PC-3 (cell line): ENCODE data around the gene NPW.

Experiments used
- CTCF ChIP-seq: fragments of 300-600 bp; sonication (generic); conservative IDR thresholded peaks from 2 replicates; pipeline ENCODE4 v1.5.1; 2017; ENCODE audit warnings: antibody characterized with exemption, low read depth, mild to moderate bottlenecking, low read length
- EZH2phosphoT487 ChIP-seq: fragments of 300-600 bp; sonication (generic); IDR thresholded peaks from 2 replicates; pipeline ENCODE4 v1.6.1; 2018; ENCODE audit warnings: mild to moderate bottlenecking, antibody characterized with exemption, low read length, borderline replicate concordance

DNA sequence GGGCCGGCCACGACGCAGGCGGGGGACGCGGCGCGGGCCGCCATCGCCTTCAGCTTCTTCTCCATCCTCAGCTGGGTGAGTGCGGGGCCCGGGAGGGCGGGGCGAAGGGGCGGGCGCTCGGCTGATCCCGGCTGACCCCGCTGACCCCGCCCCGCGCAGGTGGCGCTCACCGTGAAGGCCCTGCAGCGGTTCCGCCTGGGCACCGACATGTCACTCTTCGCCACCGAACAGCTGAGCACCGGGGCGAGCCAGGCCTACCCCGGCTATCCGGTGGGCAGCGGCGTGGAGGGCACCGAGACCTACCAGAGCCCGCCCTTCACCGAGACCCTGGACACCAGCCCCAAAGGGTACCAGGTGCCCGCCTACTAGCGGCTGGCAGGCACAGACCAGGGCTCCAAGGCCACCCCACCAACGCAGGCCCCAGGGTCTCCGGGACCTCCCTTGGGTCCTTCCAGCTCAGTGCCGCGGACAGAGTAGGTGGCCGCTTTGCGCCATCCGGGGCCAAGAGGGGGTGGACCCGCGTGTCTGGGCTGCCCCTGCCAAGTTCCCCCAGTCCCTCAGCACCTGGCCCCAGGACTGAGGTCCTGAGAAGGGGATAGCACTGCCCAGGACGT, 26.8 kb upstream of the NPW start:
- TF ChIP-seq CTCF (no peak), EZH2phosphoT487 (no peak)
